Activated CD4-positive, alpha-beta T cell treated with anti-CD3 and anti-CD28 coated beads, Interleukin-2, amount 10 ng/mL, durations not matched to agents 7 days and 5 days (primary cell): Measurements from ENCODE around the gene FHIT. TPM values are rescaled to one million over a fixed set of nuclear protein-coding genes. Genes with fewer than 3 reads are reported as not detected.

Source experiments
- CTCF ChIA-PET: fragments of 350-600 bp; sonication (Branson Sonifier 250); formaldehyde crosslinking; loops from one replicate; lab custom pipeline; 2021; ENCODE audit warnings: antibody characterized with exemption; lab: Charles Lee
- POLR2A ChIA-PET: fragments of 350-600 bp; sonication (Branson Sonifier 250); formaldehyde crosslinking; loops from one replicate; lab custom pipeline; 2021; ENCODE audit warnings: antibody characterized with exemption; lab: Charles Lee
- DNase-seq: peaks from one replicate; pipeline ENCODE4 v3.0.0-alpha.2; 2020
- H3K27ac Mint-ChIP-seq: one replicate; pipeline ENCODE4 v1.8.0; 2021; ENCODE audit warnings: mild to moderate bottlenecking, moderate library complexity, mixed read lengths
- H3K27me3 Mint-ChIP-seq: one replicate; pipeline ENCODE4 v1.8.0; 2021; ENCODE audit warnings: mixed read lengths
- H3K36me3 Mint-ChIP-seq: one replicate; pipeline ENCODE4 v1.8.0; 2021; ENCODE audit warnings: low read depth, mixed read lengths
- H3K4me1 Mint-ChIP-seq: one replicate; pipeline ENCODE4 v1.8.0; 2021; ENCODE audit warnings: mixed read lengths
- H3K4me3 Mint-ChIP-seq: one replicate; pipeline ENCODE4 v1.8.0; 2021; ENCODE audit warnings: mild to moderate bottlenecking, moderate library complexity, mixed read lengths
- H3K9me3 Mint-ChIP-seq: one replicate; pipeline ENCODE4 v1.8.0; 2021; ENCODE audit warnings: mixed read lengths
- total RNA-seq, 2 experiments: library from RNA; stranded (reverse); gene quantifications; one replicate each; pipeline ENCODE4 v1.2.3, GENCODE V29; 2021

FHIT gene
- total RNA-seq, 2 experiments from 2014 or later = 39.4 to 41.2 TPM

DNA sequence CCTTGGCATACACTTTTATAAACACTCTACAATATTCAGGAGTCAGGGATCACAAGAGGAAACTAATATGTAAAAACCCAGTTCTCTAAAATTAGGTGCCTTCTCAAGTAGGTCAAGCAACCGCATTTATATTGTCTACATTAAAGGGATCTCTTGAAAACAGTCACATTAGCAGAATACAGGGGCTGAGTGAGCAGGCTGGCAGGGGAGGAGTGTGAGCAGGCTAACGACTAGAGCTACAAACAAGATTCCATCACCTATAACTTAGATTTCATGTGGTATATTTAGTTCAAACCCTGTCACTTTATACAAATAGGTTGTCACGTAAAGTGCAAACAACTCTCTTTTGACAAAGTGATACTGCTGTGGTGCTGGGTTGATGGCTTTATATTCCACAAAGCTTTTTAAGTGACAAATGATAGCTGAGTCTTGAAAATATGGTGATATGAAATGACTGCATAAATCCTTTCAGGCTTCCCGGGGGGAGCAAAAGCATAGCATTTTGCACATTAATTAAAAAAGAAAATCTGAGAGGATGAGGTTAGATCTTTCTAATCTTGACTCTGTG lies 937.9 kb downstream of the FHIT start:
- Mint-ChIP-seq H3K36me3 (no peaks in the 10 kb centered on the region), H3K4me1 (peaks cover 2% of the 10 kb centered on the region), H3K27me3 (no peaks in the 10 kb centered on the region), H3K27ac (no peak overlapping the region), H3K4me3 (no peak overlapping the region), H3K9me3 (peaks cover 3% of the 10 kb centered on the region)
- no peak for DNase-seq
- ChIA-PET CTCF (interaction anchor here (1.2 kb wide), 1 partner anchor 11 kb away, joined by 3 read pairs; no protein-coding TSS in a partner anchor), POLR2A (no interaction called here)

DNA sequence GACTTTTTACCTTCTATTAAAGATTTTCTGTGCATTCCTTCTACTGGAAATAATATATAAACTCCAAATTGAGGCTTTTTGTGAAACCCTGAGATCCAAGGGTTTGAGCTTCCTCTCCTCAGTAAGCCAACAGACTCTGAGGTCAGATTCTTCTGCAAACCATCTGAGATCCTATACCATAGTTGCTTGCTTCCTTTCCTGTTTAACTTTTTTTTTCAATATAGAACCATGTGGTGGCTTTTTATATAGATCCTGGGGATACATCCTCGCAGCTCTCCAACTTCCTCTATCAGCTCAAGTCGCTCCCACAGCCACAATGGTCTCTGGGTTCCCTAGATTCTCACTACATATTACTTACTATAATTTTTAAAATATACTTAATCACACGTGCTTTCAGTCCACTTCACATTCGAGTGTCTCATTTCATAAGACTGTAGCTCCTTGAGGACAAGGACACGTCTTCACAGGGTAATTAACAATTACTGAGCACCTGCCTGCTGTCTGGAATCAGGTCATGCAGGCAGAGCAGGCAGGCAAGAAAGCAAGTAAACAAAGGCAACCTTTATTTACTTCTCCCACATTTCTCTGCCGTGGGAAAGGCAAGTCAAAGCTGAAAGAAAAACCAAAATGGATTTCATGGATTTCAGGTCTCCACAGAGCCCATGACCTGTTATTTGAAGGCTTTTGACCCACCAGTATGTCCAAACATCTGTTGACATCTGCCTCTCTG lies 941.5 kb downstream of the FHIT start:
- ChIA-PET POLR2A (no interaction called here), CTCF (interaction anchor here (0.8 kb wide), 1 partner anchor 18 kb away, joined by 3 read pairs; no protein-coding TSS in a partner anchor)
- Mint-ChIP-seq H3K36me3 (no peaks in the 10 kb centered on the region), H3K9me3 (no peaks in the 10 kb centered on the region), H3K4me3 (no peak overlapping the region), H3K27ac (no peak overlapping the region), H3K4me1 (no peaks in the 10 kb centered on the region), H3K27me3 (no peaks in the 10 kb centered on the region)
- no peak for DNase-seq

DNA sequence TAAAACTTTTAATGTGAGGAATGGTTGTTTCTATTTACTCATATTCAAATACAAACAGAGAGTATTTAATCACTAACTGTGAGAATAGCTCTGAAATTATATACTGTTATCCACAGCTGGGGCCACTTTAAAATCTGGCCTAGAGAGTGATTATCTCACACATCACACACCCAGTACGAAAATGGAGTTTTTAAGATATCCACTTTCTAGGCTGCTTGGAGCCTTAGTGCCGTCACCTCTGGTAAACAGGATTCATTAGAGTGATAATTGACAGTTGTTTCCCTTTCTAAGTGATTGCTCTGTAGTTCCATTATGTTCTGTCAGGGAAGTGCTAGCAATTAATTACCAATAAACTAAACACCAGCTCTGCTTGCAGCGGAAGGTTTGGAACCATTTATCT lies 942.4 kb downstream of the FHIT start:
- Mint-ChIP-seq H3K4me3 (no peak overlapping the region), H3K4me1 (peaks cover 1% of the 10 kb centered on the region), H3K9me3 (no peaks in the 10 kb centered on the region), H3K36me3 (no peaks in the 10 kb centered on the region), H3K27me3 (no peaks in the 10 kb centered on the region), H3K27ac (no peak overlapping the region)
- DNase-seq = no peak
- ChIA-PET CTCF (no interaction called here), POLR2A (no interaction called here)

DNA sequence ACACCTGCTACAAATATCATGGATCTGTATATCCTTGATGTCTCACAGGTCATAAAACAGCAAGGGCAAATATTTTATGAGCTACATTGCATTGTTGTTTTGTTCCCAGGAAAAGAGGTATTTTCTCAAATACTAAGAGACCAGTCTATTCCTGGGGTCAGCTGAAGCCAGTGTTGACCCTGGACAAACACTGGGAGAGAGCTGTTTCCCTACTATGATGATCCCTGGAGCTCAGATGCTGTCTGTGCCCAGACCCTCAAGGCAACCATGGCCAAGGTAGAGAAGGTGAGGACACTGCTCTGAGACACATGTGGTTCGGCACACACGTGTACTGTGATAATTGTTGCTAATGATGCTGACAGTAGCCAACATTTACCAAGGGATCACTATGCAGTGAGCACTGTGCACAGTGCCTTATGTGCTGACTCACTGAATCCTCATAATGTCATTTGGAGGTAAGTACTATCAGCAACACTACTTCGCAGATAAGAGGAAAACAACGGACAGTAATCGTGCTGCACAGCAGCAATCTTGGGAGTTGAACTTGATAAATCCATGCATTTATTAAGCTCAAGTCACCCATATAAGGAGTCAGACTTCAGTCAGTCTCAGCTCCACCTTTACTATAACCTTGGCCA lies 943.6 kb downstream of the FHIT start:
- POLR2A ChIA-PET = no interaction called here
- no peaks in the 10 kb centered on the region for H3K36me3 Mint-ChIP-seq
- H3K4me3 Mint-ChIP-seq = no peak overlapping the region
- peaks cover 7% of the 10 kb centered on the region for H3K4me1 Mint-ChIP-seq
- H3K27ac Mint-ChIP-seq = no peak overlapping the region
- CTCF ChIA-PET = no interaction called here
- no peak for DNase-seq
- no peaks in the 10 kb centered on the region for H3K9me3 Mint-ChIP-seq
- H3K27me3 Mint-ChIP-seq = no peaks in the 10 kb centered on the region

DNA sequence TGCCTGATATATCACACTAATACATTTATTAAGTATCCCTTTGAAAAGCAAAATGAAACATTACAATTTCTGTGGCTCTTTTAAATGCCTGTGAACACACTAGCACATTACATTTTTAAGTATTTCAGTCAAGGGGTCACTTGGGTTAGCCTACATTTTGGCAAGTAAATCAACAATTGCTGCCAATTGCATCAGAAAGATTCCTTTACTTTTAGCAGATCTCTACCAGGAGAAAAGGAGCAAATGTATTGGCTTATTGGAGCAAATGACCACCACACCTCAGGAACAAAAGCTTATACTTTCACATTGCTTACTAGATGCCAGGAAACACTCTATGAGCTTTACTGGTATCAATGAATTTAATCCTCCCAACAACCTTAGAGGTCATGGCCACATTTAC lies 947.1 kb downstream of the FHIT start:
- Mint-ChIP-seq H3K4me3 (no peak overlapping the region), H3K27ac (no peak overlapping the region), H3K4me1 (peaks cover 11% of the 10 kb centered on the region), H3K9me3 (peaks cover 11% of the 10 kb centered on the region), H3K36me3 (peaks cover 3% of the 10 kb centered on the region), H3K27me3 (no peaks in the 10 kb centered on the region)
- ChIA-PET POLR2A (no interaction called here), CTCF (interaction anchor here (0.6 to 0.7 kb wide), 2 partner anchors 13 to 40 kb away, joined by 3 read pairs; no protein-coding TSS in a partner anchor)
- DNase-seq = no peak

DNA sequence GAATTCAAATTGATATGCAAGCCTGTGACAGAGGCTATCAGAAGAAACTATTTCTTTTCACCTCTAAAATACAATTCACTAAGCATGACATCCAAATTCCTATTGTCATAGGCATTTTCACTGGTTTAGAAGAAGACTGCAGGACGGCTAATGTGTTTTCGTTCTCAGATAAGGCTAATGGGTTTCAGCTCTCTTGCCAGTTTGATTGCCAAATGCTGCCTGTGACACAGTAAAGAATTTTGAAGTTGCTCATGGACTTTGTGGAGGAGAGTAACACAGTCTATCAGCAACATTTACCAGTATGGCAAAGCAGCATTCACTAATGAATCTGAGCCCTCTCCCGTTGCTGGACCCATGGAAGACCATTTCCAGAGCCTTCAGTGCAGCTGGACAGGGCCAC lies 948.1 kb downstream of the FHIT start:
- CTCF ChIA-PET = interaction anchor here (0.9 to 1.2 kb wide), 3 partner anchors 10 to 14 kb away, joined by 3 to 4 read pairs (median 3); no protein-coding TSS in a partner anchor
- DNase-seq = no peak
- no peaks in the 10 kb centered on the region for H3K27me3 Mint-ChIP-seq
- peaks cover 11% of the 10 kb centered on the region for H3K4me1 Mint-ChIP-seq
- H3K4me3 Mint-ChIP-seq = no peak overlapping the region
- H3K36me3 Mint-ChIP-seq = peaks cover 3% of the 10 kb centered on the region
- H3K27ac Mint-ChIP-seq = no peak overlapping the region
- peaks cover 14% of the 10 kb centered on the region for H3K9me3 Mint-ChIP-seq
- POLR2A ChIA-PET = no interaction called here

DNA sequence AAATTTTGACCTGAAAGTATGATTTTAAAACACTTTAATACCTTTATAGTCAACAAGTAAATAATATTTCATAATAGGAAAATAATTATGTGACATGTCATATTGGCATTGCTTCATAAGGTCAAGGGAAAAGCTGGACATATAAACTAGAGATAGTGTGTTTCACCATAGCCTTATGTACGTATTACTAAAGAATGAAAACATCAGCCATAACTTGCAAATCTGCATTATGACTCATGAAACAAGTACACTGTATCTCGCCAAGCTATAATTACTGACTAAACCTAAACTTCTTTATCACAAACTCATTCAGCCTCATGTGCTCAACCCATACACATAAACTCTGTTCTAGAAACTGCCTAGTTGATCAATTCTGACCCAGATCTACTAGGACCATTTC lies 950.1 kb downstream of the FHIT start:
- Mint-ChIP-seq H3K27ac (no peak overlapping the region), H3K27me3 (no peaks in the 10 kb centered on the region), H3K9me3 (peaks cover 23% of the 10 kb centered on the region), H3K4me3 (no peak overlapping the region), H3K36me3 (peaks cover 3% of the 10 kb centered on the region), H3K4me1 (peaks cover 11% of the 10 kb centered on the region)
- CTCF ChIA-PET = no interaction called here
- no peak for DNase-seq
- POLR2A ChIA-PET = no interaction called here

DNA sequence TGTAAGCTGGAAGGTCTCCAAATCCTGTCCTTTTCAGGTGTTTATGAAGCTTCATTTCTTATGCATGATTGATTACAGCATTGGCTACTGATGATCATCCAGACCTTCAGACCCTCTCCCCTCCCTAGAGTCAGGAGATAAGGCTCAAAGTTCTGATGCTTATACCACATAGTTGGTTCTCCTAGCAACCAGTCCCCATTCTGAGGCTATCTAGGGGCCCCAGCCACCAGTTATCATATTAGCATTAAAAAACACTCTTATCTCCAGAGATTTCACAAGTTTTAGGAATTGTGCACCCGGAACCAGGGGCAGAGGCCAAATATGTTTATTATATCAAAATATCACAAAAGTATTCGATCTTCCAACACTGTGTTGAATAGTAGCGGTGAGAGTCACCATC lies 953.1 kb downstream of the FHIT start:
- ChIA-PET POLR2A (no interaction called here), CTCF (interaction anchor here (1.3 kb wide), 1 partner anchor 9 kb away, joined by 4 read pairs; no protein-coding TSS in a partner anchor)
- no peak overlapping the region for H3K27ac Mint-ChIP-seq

DNA sequence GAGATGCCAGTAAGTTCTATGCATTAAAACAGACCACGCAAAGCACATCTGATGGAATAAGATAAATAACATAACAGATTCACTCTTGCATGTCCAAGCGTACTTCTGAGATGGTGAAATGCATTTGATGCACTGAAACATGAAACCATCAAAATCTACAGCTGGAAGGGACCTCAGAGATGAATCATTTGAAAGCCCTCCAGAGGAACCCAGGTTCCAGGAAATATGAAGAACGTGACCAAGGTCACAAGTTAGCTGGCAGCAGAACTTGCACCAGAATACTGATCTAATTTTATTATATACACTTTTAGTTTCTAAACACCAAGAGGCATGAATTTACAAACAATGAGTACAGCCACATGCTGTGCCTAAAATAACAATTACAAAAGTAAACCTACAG lies 957.1 kb downstream of the FHIT start:
- Mint-ChIP-seq H3K9me3 (peaks cover 28% of the 10 kb centered on the region), H3K4me3 (no peak overlapping the region), H3K27me3 (no peaks in the 10 kb centered on the region), H3K36me3 (no peaks in the 10 kb centered on the region), H3K27ac (no peak overlapping the region), H3K4me1 (peaks cover 8% of the 10 kb centered on the region)
- POLR2A ChIA-PET = no interaction called here
- CTCF ChIA-PET = no interaction called here
- no peak for DNase-seq

More for the DNA sequence above, 953.1 kb downstream of the FHIT start:
- H3K4me1 Mint-ChIP-seq = peaks cover 17% of the 10 kb centered on the region
- H3K4me3 Mint-ChIP-seq = no peak overlapping the region
- DNase-seq = no peak
- H3K27me3 Mint-ChIP-seq = no peaks in the 10 kb centered on the region
- H3K36me3 Mint-ChIP-seq = peaks cover 3% of the 10 kb centered on the region
- peaks cover 31% of the 10 kb centered on the region for H3K9me3 Mint-ChIP-seq

DNA sequence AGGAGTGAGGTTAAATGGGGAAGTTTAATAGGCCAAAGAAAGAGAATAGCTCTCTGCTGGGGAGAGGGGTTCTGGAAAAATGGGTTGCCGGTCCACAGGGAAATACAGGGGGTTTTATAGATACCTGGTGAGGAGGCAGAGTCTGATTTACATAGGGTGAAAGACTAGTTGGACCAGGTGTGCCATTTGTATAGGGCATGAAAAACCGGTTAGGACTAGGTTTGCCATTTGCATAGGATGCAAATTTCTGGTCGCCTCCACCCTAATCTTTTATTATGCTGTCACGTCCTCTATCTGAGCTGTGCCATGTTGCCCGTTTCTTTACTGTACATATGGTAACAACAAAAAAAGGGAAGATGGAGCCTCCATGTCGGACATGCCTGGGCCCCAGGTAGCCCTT lies 960.1 kb downstream of the FHIT start:
- no peaks in the 10 kb centered on the region for H3K27me3 Mint-ChIP-seq
- no peak overlapping the region for H3K4me3 Mint-ChIP-seq
- H3K9me3 Mint-ChIP-seq = peaks cover 21% of the 10 kb centered on the region
- CTCF ChIA-PET = interaction anchor here (0.6 to 1.0 kb wide), 3 partner anchors 12 to 33 kb away, joined by 3 read pairs; no protein-coding TSS in a partner anchor
- POLR2A ChIA-PET = no interaction called here
- H3K27ac Mint-ChIP-seq = no peak overlapping the region
- H3K36me3 Mint-ChIP-seq = no peaks in the 10 kb centered on the region
- no peak for DNase-seq
- H3K4me1 Mint-ChIP-seq = peaks cover 8% of the 10 kb centered on the region

DNA sequence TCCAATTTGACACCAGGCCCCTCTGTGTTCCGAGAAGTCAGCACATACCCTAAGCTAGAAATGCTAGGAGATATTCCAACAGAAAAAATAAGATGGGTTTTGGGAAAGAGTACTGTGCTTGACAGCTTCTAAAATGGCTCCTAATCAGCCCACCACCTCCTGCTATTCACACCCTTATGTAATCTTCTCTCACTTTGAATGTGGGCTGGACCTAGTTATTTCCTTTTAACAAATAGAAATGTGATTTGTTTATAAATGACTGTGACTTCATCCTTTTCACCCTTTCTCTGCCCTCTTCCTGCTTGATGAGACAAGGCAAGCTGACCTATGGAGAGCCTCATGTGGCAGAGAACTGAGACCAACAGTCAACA lies 961.1 kb downstream of the FHIT start:
- CTCF ChIA-PET = interaction anchor here (0.6 to 1.4 kb wide), 3 partner anchors 8 to 110 kb away, joined by 3 to 4 read pairs (median 4); no protein-coding TSS in a partner anchor
- Mint-ChIP-seq H3K4me3 (no peak overlapping the region), H3K27me3 (no peaks in the 10 kb centered on the region), H3K36me3 (no peaks in the 10 kb centered on the region), H3K27ac (no peak overlapping the region), H3K4me1 (peaks cover 8% of the 10 kb centered on the region), H3K9me3 (peaks cover 18% of the 10 kb centered on the region)
- POLR2A ChIA-PET = no interaction called here
- DNase-seq = no peak

DNA sequence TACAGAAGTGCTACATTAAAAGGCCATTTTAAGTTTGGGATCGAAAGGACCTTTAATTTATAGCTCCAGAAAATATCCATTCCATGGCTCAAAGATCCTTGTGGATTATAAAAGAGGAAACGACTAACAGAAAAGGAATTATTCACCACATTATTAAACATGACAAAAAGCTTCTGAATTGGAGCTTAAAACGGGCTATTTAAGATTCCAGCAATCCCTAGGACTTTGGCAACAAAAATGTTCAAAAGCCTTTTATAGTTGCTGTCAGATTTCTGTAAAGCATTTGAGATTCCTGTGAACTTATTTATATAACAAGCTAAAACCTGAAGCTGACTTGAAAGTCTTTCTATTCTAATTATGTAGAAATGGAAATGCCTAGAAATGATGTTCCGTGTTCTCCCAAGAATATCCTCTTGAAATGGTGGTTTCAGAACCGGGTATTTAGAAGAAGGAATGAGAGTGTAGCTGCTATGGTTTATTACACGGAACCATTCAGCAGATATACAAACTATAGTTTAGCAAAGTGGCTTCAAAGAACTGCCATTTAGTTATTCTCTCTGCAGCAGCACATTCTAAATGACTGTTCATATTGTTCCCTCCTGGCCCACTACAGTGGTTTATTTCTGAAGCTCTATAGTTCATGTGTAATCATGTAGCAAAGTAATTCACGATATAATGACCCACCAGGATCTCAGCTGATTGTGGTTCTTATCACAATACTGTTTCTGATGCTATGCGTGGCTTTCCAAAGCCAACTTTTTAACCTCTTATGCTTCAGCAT lies 961.7 kb downstream of the FHIT start:
- no peak for DNase-seq
- H3K4me1 Mint-ChIP-seq = peaks cover 6% of the 10 kb centered on the region
- no peaks in the 10 kb centered on the region for H3K27me3 Mint-ChIP-seq
- peaks cover 17% of the 10 kb centered on the region for H3K9me3 Mint-ChIP-seq
- H3K36me3 Mint-ChIP-seq = no peaks in the 10 kb centered on the region
- H3K27ac Mint-ChIP-seq = no peak overlapping the region
- POLR2A ChIA-PET = no interaction called here
- CTCF ChIA-PET = interaction anchor here (1.2 to 1.4 kb wide), 2 partner anchors 8 to 14 kb away, joined by 4 read pairs; no protein-coding TSS in a partner anchor
- no peak overlapping the region for H3K4me3 Mint-ChIP-seq
